H1 (cell line): ENCODE data around the gene GRIA1.

Experiments used
- EP300 ChIP-seq, 2 experiments: IDR thresholded peaks; 1 replicate in 1 of 2; 2 replicates in 1 of 2; pipeline ENCODE4 v1.6.1; 2011 to 2012; ENCODE audit warnings: low read depth in 2 of 2, low read length in 2 of 2, mild to moderate bottlenecking in 2 of 2, borderline replicate concordance in 1 of 2, inconsistent platforms in 1 of 2, moderate library complexity in 1 of 2
- TAF1 ChIP-seq: IDR thresholded peaks from 2 replicates; pipeline ENCODE4 v1.6.1; 2011; ENCODE audit warnings: mild to moderate bottlenecking, low read depth, low read length
- TF ChIP-seq, protein P1 (sequence below): IDR thresholded peaks from 2 replicates; pipeline ENCODE4 v1.6.1; 2011; ENCODE audit warnings: low read length, improper control_type of control experiment
- TF ChIP-seq, protein P2 (sequence below), 3 experiments: IDR thresholded peaks; 1 replicate in 2 of 3; 2 replicates in 1 of 3; pipeline versions ENCODE4 v1.5.1 to v1.6.1; 2011; ENCODE audit warnings: low read length in 3 of 3, mild to moderate bottlenecking in 3 of 3, inconsistent platforms in 2 of 3, low read depth in 1 of 3, moderate library complexity in 1 of 3; ENCODE audit not compliant: insufficient read depth in 1 of 3; ENCODE audit errors: control extremely low read depth in 1 of 3
- TF ChIP-seq, protein P3 (sequence below): fragments of 300-600 bp; sonication (generic); IDR thresholded peaks from 2 replicates; pipeline ENCODE4 v1.7.1; 2012; ENCODE audit warnings: low read length, moderate library complexity, mild to moderate bottlenecking, inconsistent platforms; ENCODE audit not compliant: insufficient replicate concordance

DNA sequence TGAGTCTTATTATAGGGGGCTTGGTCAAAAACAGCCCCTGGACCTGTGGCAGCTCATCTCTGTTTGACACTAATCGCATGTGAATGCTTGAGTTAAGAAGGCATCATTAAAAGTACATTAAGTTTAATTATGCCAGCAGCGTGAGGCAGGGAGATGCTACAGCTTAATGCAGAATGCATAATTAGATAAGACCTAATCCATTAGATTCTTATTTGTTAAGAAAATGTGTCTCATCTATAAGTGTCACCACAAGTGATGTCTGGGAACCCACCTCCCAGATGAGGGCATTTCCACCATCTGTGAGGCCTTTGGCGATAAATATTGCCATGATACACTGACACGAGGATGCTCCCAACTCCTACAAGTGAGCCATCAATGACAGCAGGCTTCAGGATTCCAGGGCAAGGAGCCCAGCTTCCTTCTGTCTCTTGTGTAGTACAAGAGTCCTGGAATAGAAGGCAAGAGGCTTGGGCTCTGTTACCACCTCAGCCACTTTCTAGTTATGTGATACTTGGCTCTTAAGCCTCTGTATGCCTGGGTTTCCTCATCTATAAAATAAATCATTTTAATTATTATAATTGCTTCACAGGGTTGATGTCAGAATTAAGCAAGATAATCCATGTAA, 345.5 kb downstream of the GRIA1 start:
- TF ChIP-seq EP300 (IDR thresholded peaks at IDR 0.05; ENCODE audit: borderline replicate concordance in 1 of 2, low read depth in 2 of 2, low read length in 2 of 2) (no peak), TAF1 (no peak)
- TF ChIP-seq, protein P1, sequence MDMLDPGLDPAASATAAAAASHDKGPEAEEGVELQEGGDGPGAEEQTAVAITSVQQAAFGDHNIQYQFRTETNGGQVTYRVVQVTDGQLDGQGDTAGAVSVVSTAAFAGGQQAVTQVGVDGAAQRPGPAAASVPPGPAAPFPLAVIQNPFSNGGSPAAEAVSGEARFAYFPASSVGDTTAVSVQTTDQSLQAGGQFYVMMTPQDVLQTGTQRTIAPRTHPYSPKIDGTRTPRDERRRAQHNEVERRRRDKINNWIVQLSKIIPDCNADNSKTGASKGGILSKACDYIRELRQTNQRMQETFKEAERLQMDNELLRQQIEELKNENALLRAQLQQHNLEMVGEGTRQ = no peak
- TF ChIP-seq, protein P2, sequence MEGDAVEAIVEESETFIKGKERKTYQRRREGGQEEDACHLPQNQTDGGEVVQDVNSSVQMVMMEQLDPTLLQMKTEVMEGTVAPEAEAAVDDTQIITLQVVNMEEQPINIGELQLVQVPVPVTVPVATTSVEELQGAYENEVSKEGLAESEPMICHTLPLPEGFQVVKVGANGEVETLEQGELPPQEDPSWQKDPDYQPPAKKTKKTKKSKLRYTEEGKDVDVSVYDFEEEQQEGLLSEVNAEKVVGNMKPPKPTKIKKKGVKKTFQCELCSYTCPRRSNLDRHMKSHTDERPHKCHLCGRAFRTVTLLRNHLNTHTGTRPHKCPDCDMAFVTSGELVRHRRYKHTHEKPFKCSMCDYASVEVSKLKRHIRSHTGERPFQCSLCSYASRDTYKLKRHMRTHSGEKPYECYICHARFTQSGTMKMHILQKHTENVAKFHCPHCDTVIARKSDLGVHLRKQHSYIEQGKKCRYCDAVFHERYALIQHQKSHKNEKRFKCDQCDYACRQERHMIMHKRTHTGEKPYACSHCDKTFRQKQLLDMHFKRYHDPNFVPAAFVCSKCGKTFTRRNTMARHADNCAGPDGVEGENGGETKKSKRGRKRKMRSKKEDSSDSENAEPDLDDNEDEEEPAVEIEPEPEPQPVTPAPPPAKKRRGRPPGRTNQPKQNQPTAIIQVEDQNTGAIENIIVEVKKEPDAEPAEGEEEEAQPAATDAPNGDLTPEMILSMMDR (IDR thresholded peaks at IDR 0.05; ENCODE audit: control extremely low read depth in 1 of 3, insufficient read depth in 1 of 3, low read depth in 1 of 3, low read length in 3 of 3) = no peak
- TF ChIP-seq, protein P3, sequence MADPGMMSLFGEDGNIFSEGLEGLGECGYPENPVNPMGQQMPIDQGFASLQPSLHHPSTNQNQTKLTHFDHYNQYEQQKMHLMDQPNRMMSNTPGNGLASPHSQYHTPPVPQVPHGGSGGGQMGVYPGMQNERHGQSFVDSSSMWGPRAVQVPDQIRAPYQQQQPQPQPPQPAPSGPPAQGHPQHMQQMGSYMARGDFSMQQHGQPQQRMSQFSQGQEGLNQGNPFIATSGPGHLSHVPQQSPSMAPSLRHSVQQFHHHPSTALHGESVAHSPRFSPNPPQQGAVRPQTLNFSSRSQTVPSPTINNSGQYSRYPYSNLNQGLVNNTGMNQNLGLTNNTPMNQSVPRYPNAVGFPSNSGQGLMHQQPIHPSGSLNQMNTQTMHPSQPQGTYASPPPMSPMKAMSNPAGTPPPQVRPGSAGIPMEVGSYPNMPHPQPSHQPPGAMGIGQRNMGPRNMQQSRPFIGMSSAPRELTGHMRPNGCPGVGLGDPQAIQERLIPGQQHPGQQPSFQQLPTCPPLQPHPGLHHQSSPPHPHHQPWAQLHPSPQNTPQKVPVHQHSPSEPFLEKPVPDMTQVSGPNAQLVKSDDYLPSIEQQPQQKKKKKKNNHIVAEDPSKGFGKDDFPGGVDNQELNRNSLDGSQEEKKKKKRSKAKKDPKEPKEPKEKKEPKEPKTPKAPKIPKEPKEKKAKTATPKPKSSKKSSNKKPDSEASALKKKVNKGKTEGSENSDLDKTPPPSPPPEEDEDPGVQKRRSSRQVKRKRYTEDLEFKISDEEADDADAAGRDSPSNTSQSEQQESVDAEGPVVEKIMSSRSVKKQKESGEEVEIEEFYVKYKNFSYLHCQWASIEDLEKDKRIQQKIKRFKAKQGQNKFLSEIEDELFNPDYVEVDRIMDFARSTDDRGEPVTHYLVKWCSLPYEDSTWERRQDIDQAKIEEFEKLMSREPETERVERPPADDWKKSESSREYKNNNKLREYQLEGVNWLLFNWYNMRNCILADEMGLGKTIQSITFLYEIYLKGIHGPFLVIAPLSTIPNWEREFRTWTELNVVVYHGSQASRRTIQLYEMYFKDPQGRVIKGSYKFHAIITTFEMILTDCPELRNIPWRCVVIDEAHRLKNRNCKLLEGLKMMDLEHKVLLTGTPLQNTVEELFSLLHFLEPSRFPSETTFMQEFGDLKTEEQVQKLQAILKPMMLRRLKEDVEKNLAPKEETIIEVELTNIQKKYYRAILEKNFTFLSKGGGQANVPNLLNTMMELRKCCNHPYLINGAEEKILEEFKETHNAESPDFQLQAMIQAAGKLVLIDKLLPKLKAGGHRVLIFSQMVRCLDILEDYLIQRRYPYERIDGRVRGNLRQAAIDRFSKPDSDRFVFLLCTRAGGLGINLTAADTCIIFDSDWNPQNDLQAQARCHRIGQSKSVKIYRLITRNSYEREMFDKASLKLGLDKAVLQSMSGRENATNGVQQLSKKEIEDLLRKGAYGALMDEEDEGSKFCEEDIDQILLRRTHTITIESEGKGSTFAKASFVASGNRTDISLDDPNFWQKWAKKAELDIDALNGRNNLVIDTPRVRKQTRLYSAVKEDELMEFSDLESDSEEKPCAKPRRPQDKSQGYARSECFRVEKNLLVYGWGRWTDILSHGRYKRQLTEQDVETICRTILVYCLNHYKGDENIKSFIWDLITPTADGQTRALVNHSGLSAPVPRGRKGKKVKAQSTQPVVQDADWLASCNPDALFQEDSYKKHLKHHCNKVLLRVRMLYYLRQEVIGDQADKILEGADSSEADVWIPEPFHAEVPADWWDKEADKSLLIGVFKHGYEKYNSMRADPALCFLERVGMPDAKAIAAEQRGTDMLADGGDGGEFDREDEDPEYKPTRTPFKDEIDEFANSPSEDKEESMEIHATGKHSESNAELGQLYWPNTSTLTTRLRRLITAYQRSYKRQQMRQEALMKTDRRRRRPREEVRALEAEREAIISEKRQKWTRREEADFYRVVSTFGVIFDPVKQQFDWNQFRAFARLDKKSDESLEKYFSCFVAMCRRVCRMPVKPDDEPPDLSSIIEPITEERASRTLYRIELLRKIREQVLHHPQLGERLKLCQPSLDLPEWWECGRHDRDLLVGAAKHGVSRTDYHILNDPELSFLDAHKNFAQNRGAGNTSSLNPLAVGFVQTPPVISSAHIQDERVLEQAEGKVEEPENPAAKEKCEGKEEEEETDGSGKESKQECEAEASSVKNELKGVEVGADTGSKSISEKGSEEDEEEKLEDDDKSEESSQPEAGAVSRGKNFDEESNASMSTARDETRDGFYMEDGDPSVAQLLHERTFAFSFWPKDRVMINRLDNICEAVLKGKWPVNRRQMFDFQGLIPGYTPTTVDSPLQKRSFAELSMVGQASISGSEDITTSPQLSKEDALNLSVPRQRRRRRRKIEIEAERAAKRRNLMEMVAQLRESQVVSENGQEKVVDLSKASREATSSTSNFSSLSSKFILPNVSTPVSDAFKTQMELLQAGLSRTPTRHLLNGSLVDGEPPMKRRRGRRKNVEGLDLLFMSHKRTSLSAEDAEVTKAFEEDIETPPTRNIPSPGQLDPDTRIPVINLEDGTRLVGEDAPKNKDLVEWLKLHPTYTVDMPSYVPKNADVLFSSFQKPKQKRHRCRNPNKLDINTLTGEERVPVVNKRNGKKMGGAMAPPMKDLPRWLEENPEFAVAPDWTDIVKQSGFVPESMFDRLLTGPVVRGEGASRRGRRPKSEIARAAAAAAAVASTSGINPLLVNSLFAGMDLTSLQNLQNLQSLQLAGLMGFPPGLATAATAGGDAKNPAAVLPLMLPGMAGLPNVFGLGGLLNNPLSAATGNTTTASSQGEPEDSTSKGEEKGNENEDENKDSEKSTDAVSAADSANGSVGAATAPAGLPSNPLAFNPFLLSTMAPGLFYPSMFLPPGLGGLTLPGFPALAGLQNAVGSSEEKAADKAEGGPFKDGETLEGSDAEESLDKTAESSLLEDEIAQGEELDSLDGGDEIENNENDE = no peak
